K562 (cell line): ENCODE measurements around the gene OR51V1. TPM values are rescaled to one million over a fixed set of nuclear protein-coding genes. Genes with fewer than 3 reads are reported as not detected.

ENCODE experiments used
- ERF ChIP-seq: fragments of 450-650 bp; formaldehyde crosslinking; IDR thresholded peaks from 2 replicates; pipeline ENCODE4 v1.4.0; 2020; ENCODE audit warnings: mild to moderate bottlenecking, mixed read lengths
- NFRKB ChIP-seq: fragments of 450-650 bp; IDR thresholded peaks from 2 replicates; pipeline ENCODE4 v1.6.1; 2016; ENCODE audit warnings: low read depth
- PHB2 ChIP-seq: fragments of 450-650 bp; IDR thresholded peaks from 2 replicates; pipeline ENCODE4 v1.6.1; 2017; ENCODE audit warnings: low read depth
- POLR2A ChIP-seq: fragments of 450-650 bp; conservative IDR thresholded peaks from 2 replicates; pipeline ENCODE4 v1.6.1; 2016
- RBM15 ChIP-seq: fragments of 200-400 bp; formaldehyde crosslinking; IDR thresholded peaks from 2 replicates; pipeline ENCODE4 v1.6.1; 2018; ENCODE audit warnings: mild to moderate bottlenecking, low read length, moderate library complexity; ENCODE audit not compliant: insufficient read depth
- ZNF431 ChIP-seq: sonication (generic); formaldehyde crosslinking; IDR thresholded peaks from 2 replicates; pipeline ENCODE4 v1.8.0; 2022; ENCODE audit warnings: mild to moderate bottlenecking, missing genetic modification reagents
- ZNF584 ChIP-seq: fragments of 200-800 bp; sonication (Bioruptor generic); IDR thresholded peaks from 2 replicates; pipeline ENCODE4 v1.6.1; 2016; ENCODE audit warnings: low read depth, mild to moderate bottlenecking, missing genetic modification characterization, missing compliant biosample characterization
- polyA plus RNA-seq, 8 experiments: library from polyadenylated mRNA; depleted of rRNA in 4 of 8; stranded (reverse) in 5 of 8; unstranded in 3 of 8; fragments of >200 nt; fragmentation: Nextera tagmentation in 2 of 8; fragmentation: Illumina TruSeq in 1 of 8; extraction: Ambion mirVana in 2 of 8; extraction: Trizol in 1 of 8; gene quantifications; 2 replicates each; pipeline versions ENCODE4 v1.2.1 to v1.2.3, GENCODE V29; 2011 to 2014; ENCODE audit warnings: inconsistent platforms in 1 of 8, missing spikeins in 1 of 8
- total RNA-seq, 7 experiments: library from RNA; depleted of rRNA in 6 of 7; stranded (reverse); fragments of >200 nt in 6 of 7; fragmentation: Illumina TruSeq in 2 of 7; extraction: Trizol in 2 of 7; gene quantifications; 2 replicates each; pipeline versions ENCODE4 v1.2.1 to v1.2.3, GENCODE V29; 2011 to 2021; ENCODE audit warnings: low replicate concordance in 1 of 7
- TF ChIP-seq, protein P1 (sequence below): IDR thresholded peaks from 3 replicates; pipeline ENCODE4 v1.6.1; 2011; ENCODE audit warnings: borderline replicate concordance, mild to moderate bottlenecking, moderate library complexity; ENCODE audit not compliant: insufficient read length; ENCODE audit errors: extremely low read depth
- TF ChIP-seq, protein P2 (sequence below): sonication (generic); formaldehyde crosslinking; IDR thresholded peaks from 2 replicates; pipeline ENCODE4 v1.8.0; 2022; ENCODE audit warnings: mild to moderate bottlenecking, missing genetic modification reagents
- TF ChIP-seq, protein P3 (sequence below): sonication (generic); formaldehyde crosslinking; IDR thresholded peaks from 2 replicates; pipeline ENCODE4 v1.8.1; 2023; ENCODE audit warnings: mild to moderate bottlenecking, missing genetic modification reagents
- TF ChIP-seq, protein P4 (sequence below): fragments of 250-450 bp; sonication (Bioruptor Pico); IDR thresholded peaks from 2 replicates; pipeline ENCODE4 v1.5.0; 2020; ENCODE audit warnings: mild to moderate bottlenecking
- TF ChIP-seq, protein P5 (sequence below), 2 experiments: IDR thresholded peaks in 1 of 2; conservative IDR thresholded peaks in 1 of 2; 2 replicates each; pipeline ENCODE4 v1.6.1; 2016; ENCODE audit warnings: low read depth in 2 of 2, mild to moderate bottlenecking in 1 of 2, missing compliant biosample characterization in 1 of 2, missing genetic modification characterization in 1 of 2, moderate library complexity in 1 of 2

Gene OR51V1
- total and polyA plus RNA-seq, 9 of the 15 experiments (the other 6 are each of a cell fraction or from before 2014, with no cell fraction given), result not detected

DNA sequence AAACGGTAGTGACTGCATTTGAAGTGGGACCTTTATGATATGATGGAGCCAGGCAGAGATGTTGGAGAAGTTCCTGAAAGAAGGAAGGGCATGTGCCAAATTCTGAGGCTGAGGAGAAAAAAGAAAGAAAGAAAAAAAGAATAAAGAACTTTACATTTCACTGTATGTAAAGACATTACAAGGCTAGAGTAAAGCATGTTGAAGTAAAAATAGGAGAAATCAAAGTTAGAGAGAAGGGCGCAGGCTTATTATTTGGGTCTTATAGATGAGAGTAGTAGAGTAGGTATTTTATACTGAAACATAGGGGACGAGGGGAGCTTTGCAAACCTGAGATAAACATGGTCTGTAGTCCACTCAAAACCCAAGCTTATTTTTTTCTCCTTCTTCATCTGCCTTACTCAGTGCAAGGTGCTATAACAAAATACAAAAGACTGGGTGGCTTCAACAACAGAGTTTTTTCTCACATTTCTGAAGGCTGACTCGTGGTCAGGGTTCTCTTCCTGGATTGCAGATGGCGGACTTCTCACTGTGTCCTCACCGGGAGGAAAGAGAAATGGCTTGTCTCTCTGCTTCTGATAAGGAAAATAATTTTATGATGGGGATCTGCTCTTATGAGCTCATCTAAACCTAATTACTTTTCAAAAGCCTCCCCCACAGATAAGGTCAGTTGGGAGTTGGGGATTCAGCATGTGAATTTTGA, 46.4 kb upstream of the OR51V1 start (continued):
- TF ChIP-seq, protein P1, sequence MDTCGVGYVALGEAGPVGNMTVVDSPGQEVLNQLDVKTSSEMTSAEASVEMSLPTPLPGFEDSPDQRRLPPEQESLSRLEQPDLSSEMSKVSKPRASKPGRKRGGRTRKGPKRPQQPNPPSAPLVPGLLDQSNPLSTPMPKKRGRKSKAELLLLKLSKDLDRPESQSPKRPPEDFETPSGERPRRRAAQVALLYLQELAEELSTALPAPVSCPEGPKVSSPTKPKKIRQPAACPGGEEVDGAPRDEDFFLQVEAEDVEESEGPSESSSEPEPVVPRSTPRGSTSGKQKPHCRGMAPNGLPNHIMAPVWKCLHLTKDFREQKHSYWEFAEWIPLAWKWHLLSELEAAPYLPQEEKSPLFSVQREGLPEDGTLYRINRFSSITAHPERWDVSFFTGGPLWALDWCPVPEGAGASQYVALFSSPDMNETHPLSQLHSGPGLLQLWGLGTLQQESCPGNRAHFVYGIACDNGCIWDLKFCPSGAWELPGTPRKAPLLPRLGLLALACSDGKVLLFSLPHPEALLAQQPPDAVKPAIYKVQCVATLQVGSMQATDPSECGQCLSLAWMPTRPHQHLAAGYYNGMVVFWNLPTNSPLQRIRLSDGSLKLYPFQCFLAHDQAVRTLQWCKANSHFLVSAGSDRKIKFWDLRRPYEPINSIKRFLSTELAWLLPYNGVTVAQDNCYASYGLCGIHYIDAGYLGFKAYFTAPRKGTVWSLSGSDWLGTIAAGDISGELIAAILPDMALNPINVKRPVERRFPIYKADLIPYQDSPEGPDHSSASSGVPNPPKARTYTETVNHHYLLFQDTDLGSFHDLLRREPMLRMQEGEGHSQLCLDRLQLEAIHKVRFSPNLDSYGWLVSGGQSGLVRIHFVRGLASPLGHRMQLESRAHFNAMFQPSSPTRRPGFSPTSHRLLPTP, result no peak
- TF ChIP-seq RBM15, result no peak
- TF ChIP-seq ERF, result 0 out of 2 replicates have a peak, but pooled peaks have one; percentile 76
- TF ChIP-seq, protein P2, sequence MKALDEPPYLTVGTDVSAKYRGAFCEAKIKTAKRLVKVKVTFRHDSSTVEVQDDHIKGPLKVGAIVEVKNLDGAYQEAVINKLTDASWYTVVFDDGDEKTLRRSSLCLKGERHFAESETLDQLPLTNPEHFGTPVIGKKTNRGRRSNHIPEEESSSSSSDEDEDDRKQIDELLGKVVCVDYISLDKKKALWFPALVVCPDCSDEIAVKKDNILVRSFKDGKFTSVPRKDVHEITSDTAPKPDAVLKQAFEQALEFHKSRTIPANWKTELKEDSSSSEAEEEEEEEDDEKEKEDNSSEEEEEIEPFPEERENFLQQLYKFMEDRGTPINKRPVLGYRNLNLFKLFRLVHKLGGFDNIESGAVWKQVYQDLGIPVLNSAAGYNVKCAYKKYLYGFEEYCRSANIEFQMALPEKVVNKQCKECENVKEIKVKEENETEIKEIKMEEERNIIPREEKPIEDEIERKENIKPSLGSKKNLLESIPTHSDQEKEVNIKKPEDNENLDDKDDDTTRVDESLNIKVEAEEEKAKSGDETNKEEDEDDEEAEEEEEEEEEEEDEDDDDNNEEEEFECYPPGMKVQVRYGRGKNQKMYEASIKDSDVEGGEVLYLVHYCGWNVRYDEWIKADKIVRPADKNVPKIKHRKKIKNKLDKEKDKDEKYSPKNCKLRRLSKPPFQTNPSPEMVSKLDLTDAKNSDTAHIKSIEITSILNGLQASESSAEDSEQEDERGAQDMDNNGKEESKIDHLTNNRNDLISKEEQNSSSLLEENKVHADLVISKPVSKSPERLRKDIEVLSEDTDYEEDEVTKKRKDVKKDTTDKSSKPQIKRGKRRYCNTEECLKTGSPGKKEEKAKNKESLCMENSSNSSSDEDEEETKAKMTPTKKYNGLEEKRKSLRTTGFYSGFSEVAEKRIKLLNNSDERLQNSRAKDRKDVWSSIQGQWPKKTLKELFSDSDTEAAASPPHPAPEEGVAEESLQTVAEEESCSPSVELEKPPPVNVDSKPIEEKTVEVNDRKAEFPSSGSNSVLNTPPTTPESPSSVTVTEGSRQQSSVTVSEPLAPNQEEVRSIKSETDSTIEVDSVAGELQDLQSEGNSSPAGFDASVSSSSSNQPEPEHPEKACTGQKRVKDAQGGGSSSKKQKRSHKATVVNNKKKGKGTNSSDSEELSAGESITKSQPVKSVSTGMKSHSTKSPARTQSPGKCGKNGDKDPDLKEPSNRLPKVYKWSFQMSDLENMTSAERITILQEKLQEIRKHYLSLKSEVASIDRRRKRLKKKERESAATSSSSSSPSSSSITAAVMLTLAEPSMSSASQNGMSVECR, result no peak
- TF ChIP-seq ZNF431 (CRISPR knock-in tag), result no peak
- 0 out of 2 replicates have a peak, but pooled peaks have one; percentile 37 for TF ChIP-seq ZNF584 (CRISPR knock-in tag)
- TF ChIP-seq, protein P3, sequence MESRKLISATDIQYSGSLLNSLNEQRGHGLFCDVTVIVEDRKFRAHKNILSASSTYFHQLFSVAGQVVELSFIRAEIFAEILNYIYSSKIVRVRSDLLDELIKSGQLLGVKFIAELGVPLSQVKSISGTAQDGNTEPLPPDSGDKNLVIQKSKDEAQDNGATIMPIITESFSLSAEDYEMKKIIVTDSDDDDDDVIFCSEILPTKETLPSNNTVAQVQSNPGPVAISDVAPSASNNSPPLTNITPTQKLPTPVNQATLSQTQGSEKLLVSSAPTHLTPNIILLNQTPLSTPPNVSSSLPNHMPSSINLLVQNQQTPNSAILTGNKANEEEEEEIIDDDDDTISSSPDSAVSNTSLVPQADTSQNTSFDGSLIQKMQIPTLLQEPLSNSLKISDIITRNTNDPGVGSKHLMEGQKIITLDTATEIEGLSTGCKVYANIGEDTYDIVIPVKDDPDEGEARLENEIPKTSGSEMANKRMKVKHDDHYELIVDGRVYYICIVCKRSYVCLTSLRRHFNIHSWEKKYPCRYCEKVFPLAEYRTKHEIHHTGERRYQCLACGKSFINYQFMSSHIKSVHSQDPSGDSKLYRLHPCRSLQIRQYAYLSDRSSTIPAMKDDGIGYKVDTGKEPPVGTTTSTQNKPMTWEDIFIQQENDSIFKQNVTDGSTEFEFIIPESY (CRISPR knock-in tag), result no peak
- TF ChIP-seq PHB2, result no peak
- no peak for TF ChIP-seq NFRKB
- TF ChIP-seq, protein P4, sequence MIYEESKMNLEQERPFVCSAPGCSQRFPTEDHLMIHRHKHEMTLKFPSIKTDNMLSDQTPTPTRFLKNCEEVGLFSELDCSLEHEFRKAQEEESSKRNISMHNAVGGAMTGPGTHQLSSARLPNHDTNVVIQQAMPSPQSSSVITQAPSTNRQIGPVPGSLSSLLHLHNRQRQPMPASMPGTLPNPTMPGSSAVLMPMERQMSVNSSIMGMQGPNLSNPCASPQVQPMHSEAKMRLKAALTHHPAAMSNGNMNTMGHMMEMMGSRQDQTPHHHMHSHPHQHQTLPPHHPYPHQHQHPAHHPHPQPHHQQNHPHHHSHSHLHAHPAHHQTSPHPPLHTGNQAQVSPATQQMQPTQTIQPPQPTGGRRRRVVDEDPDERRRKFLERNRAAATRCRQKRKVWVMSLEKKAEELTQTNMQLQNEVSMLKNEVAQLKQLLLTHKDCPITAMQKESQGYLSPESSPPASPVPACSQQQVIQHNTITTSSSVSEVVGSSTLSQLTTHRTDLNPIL (CRISPR knock-in tag), result no peak
- TF ChIP-seq, protein P5, sequence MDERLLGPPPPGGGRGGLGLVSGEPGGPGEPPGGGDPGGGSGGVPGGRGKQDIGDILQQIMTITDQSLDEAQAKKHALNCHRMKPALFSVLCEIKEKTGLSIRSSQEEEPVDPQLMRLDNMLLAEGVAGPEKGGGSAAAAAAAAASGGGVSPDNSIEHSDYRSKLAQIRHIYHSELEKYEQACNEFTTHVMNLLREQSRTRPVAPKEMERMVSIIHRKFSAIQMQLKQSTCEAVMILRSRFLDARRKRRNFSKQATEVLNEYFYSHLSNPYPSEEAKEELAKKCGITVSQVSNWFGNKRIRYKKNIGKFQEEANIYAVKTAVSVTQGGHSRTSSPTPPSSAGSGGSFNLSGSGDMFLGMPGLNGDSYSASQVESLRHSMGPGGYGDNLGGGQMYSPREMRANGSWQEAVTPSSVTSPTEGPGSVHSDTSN (CRISPR knock-in tag; IDR thresholded peaks at IDR 0.05; ENCODE audit: low read depth), result no peak
- TF ChIP-seq, protein P5 (tag; conservative IDR thresholded peaks at IDR 0.05; ENCODE audit: low read depth), result peak; percentile 29; the same call in 1 of the 2 replicates
- no peak for TF ChIP-seq POLR2A
